CD4-positive, alpha-beta T cell treated with Interleukin-2 at 100 ng/mL for 4 hours (primary cell): ENCODE measurements around the gene MYH6.
A peak's percentile ranks its signal among the peaks of the same experiment; 100 is the strongest.

Source experiments
- DNase-seq: peaks from one replicate; pipeline ENCODE4 v3.0.0-alpha.2; 2020; ENCODE audit warnings: low spot score

MYH6 gene

DNA sequence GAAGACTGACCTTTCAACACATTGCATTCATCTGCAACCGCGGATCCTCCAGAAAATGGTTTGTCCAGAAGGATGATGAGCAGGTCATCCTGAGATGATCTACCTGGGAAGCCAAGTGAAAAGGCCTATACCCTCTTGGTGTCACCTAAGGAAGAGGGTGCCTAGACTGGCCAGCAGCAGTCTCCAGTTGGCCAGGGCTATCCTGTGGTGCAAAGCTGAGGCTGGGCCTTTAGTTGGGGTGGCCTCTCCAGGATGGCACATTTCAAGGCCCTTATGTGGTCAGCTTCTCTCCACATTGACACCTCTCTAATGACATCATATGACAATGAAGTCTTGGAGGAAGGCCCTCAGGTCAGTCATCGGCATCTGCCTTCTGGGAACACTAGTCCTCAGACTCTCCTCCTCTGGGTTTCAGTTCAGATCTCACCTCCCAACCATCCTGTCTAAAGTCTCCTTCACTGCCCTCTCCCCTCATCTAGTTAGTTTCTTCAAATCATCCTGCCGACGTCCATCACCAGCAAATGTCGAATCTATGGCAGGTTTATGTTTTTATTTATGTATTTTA is 52.1 kb downstream of the MYH6 start:
- no peak for DNase-seq

- DNase-seq: no peak
Observed at GRCh38 chr14:23354990-23355389, 53.1 kb downstream of the MYH6 start.

DNA sequence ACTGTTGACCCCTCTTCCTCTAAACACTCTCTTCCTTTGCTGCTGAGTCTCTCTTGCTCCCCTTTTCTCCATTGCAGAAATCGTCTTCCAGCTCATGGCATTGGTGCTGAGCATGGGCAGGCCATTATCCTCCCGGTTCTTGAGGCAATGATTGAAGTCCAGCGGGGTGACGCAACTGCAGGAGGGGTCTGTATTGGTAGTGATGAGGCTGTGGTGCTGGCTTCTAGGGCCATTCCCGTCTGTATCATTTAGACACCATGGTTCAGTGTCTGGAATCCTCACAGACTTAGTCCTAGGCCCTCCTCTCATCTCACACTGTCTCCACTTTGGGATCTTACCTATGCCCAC is 54.7 kb downstream of the MYH6 start:
- DNase-seq: no peak

DNA sequence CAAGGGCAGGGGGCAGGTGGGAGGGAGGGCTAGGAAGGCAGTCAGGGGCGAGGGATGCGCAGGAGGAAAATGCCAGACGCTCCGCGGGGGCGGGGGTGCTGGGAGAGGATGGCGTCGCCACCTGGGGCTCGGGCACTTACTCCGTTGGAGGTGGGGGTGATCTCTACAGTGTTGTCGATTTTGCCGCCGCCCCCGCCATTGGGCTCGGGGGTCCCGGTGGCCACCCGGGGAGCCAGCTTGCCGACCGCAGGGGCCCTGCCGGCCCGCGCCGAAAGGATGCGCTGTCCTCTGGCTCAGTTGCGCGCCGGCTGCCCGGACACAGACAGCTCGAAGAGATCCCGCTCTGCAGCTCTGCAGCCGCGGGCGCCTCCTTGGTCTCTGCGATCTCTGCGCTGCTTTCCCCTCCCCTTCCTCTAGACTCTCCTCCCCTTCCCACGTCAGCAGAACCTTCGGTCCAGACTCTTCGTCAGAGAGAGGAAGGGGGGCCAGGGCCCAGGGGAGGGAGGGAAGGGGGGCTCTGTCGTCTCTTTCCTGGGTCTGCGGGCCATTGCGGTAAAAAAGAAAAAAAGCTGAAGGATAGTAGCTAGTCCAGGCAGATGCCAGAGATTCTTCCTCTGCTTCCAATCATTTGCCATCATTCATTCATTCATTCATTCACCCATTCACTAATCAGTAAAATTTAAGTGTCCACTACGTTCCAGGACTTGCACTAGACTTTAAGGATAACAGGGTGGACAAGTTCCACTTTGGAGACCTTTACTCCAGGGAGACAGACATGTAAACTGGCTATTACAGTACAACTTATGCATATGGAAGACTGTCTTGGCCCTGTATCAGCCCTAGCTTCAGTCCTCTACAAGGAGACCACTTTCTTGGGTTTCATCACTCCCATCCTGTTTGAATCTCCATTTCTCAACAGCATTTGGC is 55.3 kb downstream of the MYH6 start, which contains the start of gene SLC22A17:
SLC22A17 (minus strand) TSS at position 382 of the 927 bp plus-strand sequence.
- peak; percentile 28 for DNase-seq

- no peak for DNase-seq
Observed at GRCh38 chr14:23351681-23352505, 56.2 kb downstream of the MYH6 start.

DNA sequence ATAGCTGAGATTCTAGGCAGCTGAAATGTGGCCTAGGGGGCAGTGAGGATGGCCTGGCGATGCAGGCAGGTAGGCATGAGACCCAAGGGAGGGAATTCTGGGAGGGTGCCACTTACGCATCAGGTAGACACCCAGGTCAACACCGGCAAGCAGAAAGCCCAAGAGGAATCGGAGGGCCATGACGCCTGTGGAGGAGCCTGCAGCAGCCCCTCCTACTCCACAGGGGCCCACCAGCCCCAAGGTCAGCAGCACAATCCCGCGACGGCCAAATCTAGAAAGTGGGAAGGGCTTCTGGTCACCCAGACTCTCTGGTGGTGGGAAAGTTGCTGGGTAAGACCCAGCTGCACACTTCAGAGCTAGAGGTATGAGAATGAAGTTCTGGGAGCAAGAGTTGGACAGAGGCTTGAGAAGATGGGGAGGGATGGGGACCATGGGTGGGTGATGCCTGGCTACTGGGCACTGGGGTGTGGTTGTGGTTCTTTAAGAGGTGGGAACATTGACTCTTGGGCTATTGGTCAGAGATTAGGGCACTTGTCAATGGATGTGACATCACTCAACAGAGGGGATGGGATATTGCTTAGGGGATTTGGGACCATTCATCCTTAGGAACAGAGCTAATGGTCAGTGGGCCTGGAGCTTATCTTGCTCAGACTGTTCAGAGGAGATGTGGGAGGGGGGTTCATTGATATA is 58.8 kb downstream of the MYH6 start:
- DNase-seq: no peak

DNA sequence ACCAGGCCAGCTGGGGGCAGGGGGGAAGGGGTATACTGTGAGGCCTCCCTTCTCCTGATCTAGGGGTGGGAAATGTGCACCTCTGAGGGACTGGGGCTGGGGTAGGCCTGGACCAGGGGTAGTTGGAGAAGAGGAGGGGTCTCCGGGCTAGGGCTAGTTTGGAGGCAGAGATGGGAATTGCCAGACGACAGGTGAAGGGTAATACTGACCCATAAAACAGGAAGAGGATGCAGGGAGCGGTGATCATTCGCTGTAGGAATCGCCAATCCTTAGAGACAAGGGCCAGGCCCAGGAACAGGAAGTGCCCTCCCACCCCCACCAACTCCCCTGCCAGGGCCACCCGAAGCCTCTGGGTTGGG is 59.8 kb downstream of the MYH6 start:
- no peak for DNase-seq

DNA sequence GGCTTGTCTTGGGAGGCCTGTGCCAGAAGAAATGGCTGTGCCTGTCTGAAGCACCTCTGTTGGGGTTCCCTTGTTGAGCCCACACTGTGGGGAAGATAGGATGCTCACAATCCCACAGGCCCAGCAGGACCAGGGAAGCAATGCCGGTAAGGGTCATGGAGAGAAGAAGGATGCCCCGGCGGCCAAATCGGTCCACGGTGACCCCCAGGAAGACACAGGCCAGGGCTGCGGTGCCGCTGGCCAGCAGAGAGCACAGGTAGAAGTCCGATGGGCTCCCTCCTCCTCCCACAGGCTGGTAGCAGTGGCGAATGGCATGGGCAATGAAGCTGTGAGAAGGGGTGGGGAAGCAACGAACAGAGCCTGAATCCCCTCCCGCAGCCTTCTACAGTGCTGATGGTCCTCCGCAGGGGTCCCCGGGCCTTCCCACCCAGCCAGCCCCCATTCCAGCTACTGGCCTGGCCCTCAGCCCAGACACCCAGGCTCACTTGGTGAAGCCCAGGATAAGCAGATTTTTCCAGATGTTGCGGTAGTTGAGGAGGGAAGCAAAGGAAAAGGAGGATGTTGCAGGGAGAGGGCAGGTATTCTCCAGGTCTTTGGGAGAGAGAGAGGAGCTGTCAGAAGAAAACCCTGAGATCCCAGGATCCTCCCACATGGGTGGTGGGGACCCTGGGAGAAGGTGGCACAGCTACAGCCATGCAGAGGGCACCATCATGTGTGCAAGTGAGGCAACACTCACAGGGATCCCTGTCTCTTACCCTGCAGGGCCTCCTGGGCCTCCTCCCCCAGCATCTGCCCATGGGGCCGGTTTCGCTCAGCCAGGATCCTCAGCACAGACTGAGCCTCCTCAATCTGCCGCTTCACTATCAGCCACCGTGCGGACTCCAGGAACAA is 60.4 kb downstream of the MYH6 start:
- no peak for DNase-seq

- no peak for DNase-seq
Observed at GRCh38 chr14:23346693-23347405, 61.2 kb downstream of the MYH6 start.

- no peak for DNase-seq
Observed at GRCh38 chr14:23345987-23346692, 61.9 kb downstream of the MYH6 start.

DNA sequence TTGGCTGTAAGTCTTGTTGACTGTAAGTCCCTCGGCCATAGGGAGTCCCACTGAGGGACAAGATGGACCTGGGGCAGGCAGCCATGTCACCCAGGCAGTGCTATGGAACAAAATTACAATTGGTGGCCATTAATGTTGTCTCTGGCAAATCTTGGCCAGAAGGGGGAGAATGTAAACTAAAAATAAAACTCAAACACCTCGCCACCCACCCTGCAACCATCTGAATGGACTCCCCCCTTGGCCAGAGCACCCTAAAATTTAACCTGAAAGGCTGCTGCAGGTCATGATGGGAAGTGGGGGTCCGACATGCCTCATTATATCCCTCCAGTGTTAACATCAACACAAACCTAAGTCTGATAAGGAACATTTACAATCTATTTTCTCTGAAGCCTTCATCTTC is 63.6 kb downstream of the MYH6 start:
- no peak for DNase-seq

DNA sequence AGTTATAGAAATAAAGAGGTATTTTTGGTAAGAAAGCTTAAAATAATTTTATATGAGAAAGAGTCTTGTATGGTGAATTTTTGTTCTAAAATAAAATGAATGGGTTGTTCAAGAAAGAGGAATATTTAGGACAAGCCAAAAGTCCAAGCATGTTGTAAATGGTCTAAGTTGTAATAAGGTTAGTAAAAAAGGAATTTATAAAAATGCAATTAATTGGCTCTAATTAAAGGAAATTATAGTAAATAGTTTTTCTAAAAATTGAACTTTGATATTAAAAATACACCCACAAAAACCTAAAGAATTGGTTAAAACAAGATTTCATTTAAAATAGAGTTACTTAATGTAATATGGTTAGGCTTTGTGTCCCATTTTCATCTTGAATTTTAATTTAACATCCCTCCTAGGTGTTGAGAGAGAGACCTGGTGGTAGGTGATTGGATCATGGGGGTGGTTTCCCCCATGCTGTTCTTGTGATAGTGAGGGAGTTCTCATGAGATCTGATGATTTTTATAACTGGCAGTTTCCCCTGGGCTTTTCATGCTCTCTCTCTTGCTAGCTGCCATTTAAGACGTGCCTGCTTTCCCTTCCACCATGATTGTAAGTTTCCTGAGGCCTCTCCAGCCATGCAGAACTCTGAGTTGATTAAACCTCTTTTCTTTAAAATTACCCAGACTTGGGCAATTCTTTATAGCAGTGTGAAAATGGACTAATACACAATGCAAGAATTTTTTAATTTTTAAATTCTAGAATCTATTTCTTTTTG is 68.4 kb downstream of the MYH6 start:
- no peak for DNase-seq

- no peak for DNase-seq
Observed at GRCh38 chr14:23335623-23336022, 72.5 kb downstream of the MYH6 start.
